ENCODE results near the gene SULF2. TPM values are rescaled to one million over a fixed set of nuclear protein-coding genes. Genes with fewer than 3 reads are reported as not detected.

SULF2 gene
- total and polyA plus RNA-seq, 2 of the 13 experiments (the other 11 are each of a cell fraction or from before 2014, with no cell fraction given), result 7.2 to 50.9 TPM

DNA sequence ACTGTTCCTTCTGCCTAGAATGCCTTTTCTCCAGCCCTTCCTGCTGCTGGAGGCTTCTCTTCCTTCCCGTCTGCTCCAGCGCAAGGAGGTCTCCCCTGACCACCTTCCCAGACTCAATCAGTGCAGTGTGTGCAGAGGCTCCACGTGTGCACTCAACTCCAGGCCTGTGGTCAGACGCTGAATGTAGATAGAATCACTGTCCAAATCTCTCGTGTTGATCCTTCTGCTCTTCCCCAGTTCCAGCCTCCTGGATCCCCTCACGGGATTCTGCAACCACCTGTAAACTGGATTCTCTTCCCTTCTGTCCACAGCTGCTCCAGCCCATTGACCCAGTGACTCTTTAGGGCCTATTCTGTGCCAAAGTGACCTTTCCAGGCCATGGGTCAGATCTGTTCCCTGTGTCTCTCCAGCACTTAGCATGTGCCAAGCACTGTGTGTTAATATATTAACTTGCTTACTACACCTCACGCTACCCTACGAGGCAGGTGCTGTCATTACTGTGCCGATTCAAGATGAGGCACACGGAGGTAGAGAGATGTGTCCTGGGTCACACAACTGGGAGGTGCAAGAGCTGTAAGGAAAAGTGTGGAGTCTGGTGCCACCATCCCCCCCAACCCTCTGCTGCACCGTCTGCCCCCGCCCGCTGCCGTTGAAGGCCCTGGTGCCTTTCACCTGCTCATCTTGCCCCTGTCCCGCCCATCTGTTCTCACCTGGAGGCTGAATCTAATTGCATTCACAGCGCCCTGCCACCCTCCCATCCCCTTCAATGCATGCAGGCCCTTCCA lies 112.2 kb downstream of the SULF2 start:
- in situ Hi-C loops (cut with HindIII; ENCODE audit: extremely low pct_ligation_motif_present, low pct_unique_long_range_greater_than_20kb) (no loop called here), intact Hi-C loops (cut with micrococcal nuclease; ENCODE audit: unreplicated experiment) (no loop called here)
- Histone ChIP-seq H3K4me1 (ENCODE audit: insufficient read depth, low read length) (peaks cover 27% of the 10 kb centered on the region), H3K27me3 (ENCODE audit: control insufficient read depth in 1 of 2, insufficient read depth in 2 of 2, low read length in 2 of 2) (no peaks in the 10 kb centered on the region), H3K4me3 (replicated peaks in 1 of 3; ENCODE audit: insufficient read depth in 1 of 3, low read depth in 2 of 3, low read length in 3 of 3) (no peak overlapping the region), H3K9ac (ENCODE audit: insufficient read depth, low read depth, low read length) (no peak overlapping the region), H3K4me2 (ENCODE audit: low read depth, low read length) (no peak overlapping the region), H3K36me3 (replicated peaks in 1 of 2; ENCODE audit: control insufficient read depth in 1 of 2, insufficient read depth in 2 of 2, low read length in 2 of 2) (no peaks in the 10 kb centered on the region), H2AFZ (ENCODE audit: low read length) (no peak overlapping the region), H3K27ac (ENCODE audit: extremely low read length, insufficient read depth, low read length) (no peak overlapping the region), H3K79me2 (ENCODE audit: insufficient read depth, low read length) (no peaks in the 10 kb centered on the region), H4K20me1 (ENCODE audit: insufficient read depth, low read length) (no peaks in the 10 kb centered on the region), H3K9me3 (ENCODE audit: low read length) (no peaks in the 10 kb centered on the region)
- WGBS (ENCODE audit: low lambda C conversion rate), result 87% methylated on average over 16 of the region's 16 CpGs
- DNase-seq (ENCODE audit: low spot score), result no peak
- CTCF ChIA-PET (ENCODE audit: low intra/inter-chr PET ratio, low total read pairs), result no interaction called here
- ATAC-seq, result no peak
- POLR2A ChIA-PET, result no interaction called here
- FAIRE-seq, result no peak
- TF ChIP-seq E2F2 (CRISPR knock-in tag; IDR thresholded peaks at IDR 0.05; ENCODE audit: borderline replicate concordance) (no peak), SIN3A (IDR thresholded peaks at IDR 0.05; ENCODE audit: borderline replicate concordance, low read depth, low read length) (no peak), ZNF775 (CRISPR knock-in tag; IDR thresholded peaks at IDR 0.05; ENCODE audit: borderline replicate concordance) (no peak), KMT2B (CRISPR knock-in tag; IDR thresholded peaks at IDR 0.05) (no peak), HHEX (CRISPR knock-in tag; IDR thresholded peaks at IDR 0.05) (no peak), TCF7 (IDR thresholded peaks at IDR 0.05; ENCODE audit: low read depth) (no peak), RBM22 (optimal IDR thresholded peaks at IDR 0.05; ENCODE audit: low read length) (no peak), PPARG (CRISPR knock-in tag; conservative IDR thresholded peaks at IDR 0.05) (no peak), SMC3 (IDR thresholded peaks at IDR 0.05; ENCODE audit: low read length) (no peak), ZNF737 (CRISPR knock-in tag; IDR thresholded peaks at IDR 0.05; ENCODE audit: borderline replicate concordance) (no peak), NRL (CRISPR knock-in tag; IDR thresholded peaks at IDR 0.05; ENCODE audit: borderline replicate concordance) (no peak), ELF3 (CRISPR knock-in tag; IDR thresholded peaks at IDR 0.05) (no peak), ZNF207 (IDR thresholded peaks at IDR 0.05; ENCODE audit: borderline replicate concordance) (no peak), CEBPZ (IDR thresholded peaks at IDR 0.05; ENCODE audit: low read length) (no peak), IRX3 (CRISPR knock-in tag; IDR thresholded peaks at IDR 0.05; ENCODE audit: borderline replicate concordance, low read depth) (no peak), HNRNPLL (IDR thresholded peaks at IDR 0.05; ENCODE audit: low read depth, low read length, poor library complexity, severe bottlenecking) (no peak), ZFP90 (CRISPR knock-in tag; IDR thresholded peaks at IDR 0.05; ENCODE audit: borderline replicate concordance) (no peak), ATAD3A (CRISPR knock-in tag; IDR thresholded peaks at IDR 0.05) (no peak)
- BruUV-seq (replicated peaks), result no TSS peak

All from HepG2 (cell line).